ENCODE results near the gene SMCO4.

DNA sequence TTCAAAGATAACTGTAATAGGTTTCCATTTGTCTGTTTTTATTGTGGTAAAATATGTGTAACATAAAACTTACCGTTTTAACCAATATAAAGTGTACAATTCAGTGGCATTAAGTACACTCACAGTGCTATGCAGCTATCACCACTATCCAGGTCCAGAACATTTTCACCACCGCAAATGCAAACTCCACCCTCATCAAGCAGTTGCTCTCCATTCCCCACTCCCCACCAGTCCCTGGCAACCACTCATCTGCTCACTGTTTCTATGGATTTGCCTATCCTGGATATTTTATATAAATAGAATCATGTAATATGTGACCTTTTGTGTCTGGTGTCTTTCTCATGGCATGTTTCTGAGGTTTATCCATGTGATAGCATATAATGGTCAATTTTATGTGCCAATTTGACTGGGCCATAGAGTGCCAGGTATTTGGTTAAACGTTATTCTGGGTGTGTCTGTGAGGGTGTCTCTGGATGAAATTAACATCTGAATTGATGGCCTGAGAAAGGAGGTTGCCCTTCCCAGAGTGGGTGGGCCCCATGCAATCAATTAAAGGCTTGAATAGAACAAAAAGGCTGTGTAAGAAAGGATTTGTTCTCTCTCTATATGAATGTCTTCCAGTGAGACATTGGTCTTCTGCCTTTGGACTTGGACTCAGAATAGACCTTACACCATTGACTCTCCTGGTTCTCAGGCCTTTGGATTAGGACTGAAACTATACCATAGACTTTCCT lies 17.2 kb upstream of the SMCO4 start:
- TF ChIP-seq, protein P1, sequence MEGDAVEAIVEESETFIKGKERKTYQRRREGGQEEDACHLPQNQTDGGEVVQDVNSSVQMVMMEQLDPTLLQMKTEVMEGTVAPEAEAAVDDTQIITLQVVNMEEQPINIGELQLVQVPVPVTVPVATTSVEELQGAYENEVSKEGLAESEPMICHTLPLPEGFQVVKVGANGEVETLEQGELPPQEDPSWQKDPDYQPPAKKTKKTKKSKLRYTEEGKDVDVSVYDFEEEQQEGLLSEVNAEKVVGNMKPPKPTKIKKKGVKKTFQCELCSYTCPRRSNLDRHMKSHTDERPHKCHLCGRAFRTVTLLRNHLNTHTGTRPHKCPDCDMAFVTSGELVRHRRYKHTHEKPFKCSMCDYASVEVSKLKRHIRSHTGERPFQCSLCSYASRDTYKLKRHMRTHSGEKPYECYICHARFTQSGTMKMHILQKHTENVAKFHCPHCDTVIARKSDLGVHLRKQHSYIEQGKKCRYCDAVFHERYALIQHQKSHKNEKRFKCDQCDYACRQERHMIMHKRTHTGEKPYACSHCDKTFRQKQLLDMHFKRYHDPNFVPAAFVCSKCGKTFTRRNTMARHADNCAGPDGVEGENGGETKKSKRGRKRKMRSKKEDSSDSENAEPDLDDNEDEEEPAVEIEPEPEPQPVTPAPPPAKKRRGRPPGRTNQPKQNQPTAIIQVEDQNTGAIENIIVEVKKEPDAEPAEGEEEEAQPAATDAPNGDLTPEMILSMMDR (IDR thresholded peaks at IDR 0.05): no peak
- TF ChIP-seq, protein P2, sequence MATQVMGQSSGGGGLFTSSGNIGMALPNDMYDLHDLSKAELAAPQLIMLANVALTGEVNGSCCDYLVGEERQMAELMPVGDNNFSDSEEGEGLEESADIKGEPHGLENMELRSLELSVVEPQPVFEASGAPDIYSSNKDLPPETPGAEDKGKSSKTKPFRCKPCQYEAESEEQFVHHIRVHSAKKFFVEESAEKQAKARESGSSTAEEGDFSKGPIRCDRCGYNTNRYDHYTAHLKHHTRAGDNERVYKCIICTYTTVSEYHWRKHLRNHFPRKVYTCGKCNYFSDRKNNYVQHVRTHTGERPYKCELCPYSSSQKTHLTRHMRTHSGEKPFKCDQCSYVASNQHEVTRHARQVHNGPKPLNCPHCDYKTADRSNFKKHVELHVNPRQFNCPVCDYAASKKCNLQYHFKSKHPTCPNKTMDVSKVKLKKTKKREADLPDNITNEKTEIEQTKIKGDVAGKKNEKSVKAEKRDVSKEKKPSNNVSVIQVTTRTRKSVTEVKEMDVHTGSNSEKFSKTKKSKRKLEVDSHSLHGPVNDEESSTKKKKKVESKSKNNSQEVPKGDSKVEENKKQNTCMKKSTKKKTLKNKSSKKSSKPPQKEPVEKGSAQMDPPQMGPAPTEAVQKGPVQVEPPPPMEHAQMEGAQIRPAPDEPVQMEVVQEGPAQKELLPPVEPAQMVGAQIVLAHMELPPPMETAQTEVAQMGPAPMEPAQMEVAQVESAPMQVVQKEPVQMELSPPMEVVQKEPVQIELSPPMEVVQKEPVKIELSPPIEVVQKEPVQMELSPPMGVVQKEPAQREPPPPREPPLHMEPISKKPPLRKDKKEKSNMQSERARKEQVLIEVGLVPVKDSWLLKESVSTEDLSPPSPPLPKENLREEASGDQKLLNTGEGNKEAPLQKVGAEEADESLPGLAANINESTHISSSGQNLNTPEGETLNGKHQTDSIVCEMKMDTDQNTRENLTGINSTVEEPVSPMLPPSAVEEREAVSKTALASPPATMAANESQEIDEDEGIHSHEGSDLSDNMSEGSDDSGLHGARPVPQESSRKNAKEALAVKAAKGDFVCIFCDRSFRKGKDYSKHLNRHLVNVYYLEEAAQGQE (IDR thresholded peaks at IDR 0.05; ENCODE audit: insufficient read depth in 1 of 2, low read depth in 2 of 2, low read length in 1 of 2): no peak
- no peak for TF ChIP-seq POLR2AphosphoS5 (IDR thresholded peaks at IDR 0.05; ENCODE audit: low read depth, low read length)

Measured in Panc1 (cell line).